GM23338 (cell line): ENCODE measurements around the gene CYSTM1.
"Not testable (repeated sequence)": the region's sequence is repeated elsewhere in the genome, so short reads cannot be mapped to it uniquely, and the experiment has no call there.

Experiments
- CTCF ChIP-seq, 2 experiments: fragments of 200-600 bp in 1 of 2; sonication (generic) in 1 of 2; conservative IDR thresholded peaks; 2 replicates each; pipeline versions ENCODE4 v1.5.1 to v1.6.1; 2016 to 2017; ENCODE audit warnings: antibody characterized with exemption in 2 of 2, low read depth in 2 of 2, mild to moderate bottlenecking in 2 of 2, moderate library complexity in 1 of 2
- ETS1 ChIP-seq: IDR thresholded peaks from 2 replicates; pipeline ENCODE4 v1.6.1; 2016; ENCODE audit warnings: antibody characterized with exemption
- EZH2 ChIP-seq: fragments of 200-600 bp; sonication (generic); IDR thresholded peaks from one replicate; pipeline ENCODE4 v1.8.0; 2017; ENCODE audit warnings: antibody characterized with exemption, mild to moderate bottlenecking, low read depth; ENCODE audit not compliant: unreplicated experiment
- JUNB ChIP-seq: IDR thresholded peaks from one replicate; pipeline ENCODE4 v1.6.1; 2016; ENCODE audit warnings: antibody characterized with exemption; ENCODE audit not compliant: unreplicated experiment
- POLR2AphosphoS5 ChIP-seq: IDR thresholded peaks from 2 replicates; pipeline ENCODE4 v1.6.1; 2016; ENCODE audit warnings: antibody characterized with exemption, low read depth
- ZNF331 ChIP-seq: fragments of 250-450 bp; sonication (Bioruptor Pico); IDR thresholded peaks from 2 replicates; pipeline ENCODE4 v1.5.0; 2020; ENCODE audit warnings: low read depth, mild to moderate bottlenecking, moderate library complexity
- ZNF462 ChIP-seq: fragments of 250-450 bp; sonication (Bioruptor Pico); IDR thresholded peaks from 2 replicates; pipeline ENCODE4 v1.5.0; 2020; ENCODE audit warnings: mild to moderate bottlenecking, moderate library complexity

- not testable (repeated sequence) for TF ChIP-seq EZH2; ZNF462; CTCF (conservative IDR thresholded peaks at IDR 0.05; ENCODE audit: low read depth in 2 of 2); JUNB; POLR2AphosphoS5; ETS1; ZNF331
Observed at GRCh38 chr5:140154710-140155381, 20.1 kb upstream of the CYSTM1 start.
